NCI-H1436 treated with DMSO at 0.1 percent for 48 hours (cell line): ENCODE results near the gene CROT.
"Not testable (repeated sequence)": the region's sequence is repeated elsewhere in the genome, so short reads cannot be mapped to it uniquely, and the experiment has no call there.

Source experiments
- DNase-seq: peaks from one replicate; lab custom pipeline; 2025; lab: John Stamatoyannopoulos, UW

The CROT gene

GRCh38 chr7:87345166-87345927 lies at the start of gene CROT:
Gene CROT (plus strand): TSS chr7:87345664. CDS start chr7:87349069, 3,405 bp downstream.
- peak; percentile 74 for DNase-seq

GRCh38 chr7:87300756-87301155 lies 44.7 kb upstream of the CROT start:
- DNase-seq: no peak

GRCh38 chr7:87310790-87311419 lies 34.6 kb upstream of the CROT start:
- DNase-seq: no peak

GRCh38 chr7:87312215-87312865 lies 33.1 kb upstream of the CROT start:
- DNase-seq: no peak

- no peak for DNase-seq
Observed at GRCh38 chr7:87316097-87316700, 29.3 kb upstream of the CROT start.

- DNase-seq: no peak
Observed at GRCh38 chr7:87316846-87317552, 28.5 kb upstream of the CROT start.

- DNase-seq: no peak
Observed at GRCh38 chr7:87317691-87318245, 27.7 kb upstream of the CROT start.

- DNase-seq: no peak
Observed at GRCh38 chr7:87318741-87319140, 26.7 kb upstream of the CROT start.

- DNase-seq: not testable (repeated sequence)
Observed at GRCh38 chr7:87319154-87319581, 26.3 kb upstream of the CROT start.

- DNase-seq: no peak
Observed at GRCh38 chr7:87322912-87323311, 22.6 kb upstream of the CROT start.

GRCh38 chr7:87325576-87326370 lies 19.7 kb upstream of the CROT start:
- no peak for DNase-seq

- no peak for DNase-seq
Observed at GRCh38 chr7:87328281-87328680, 17.2 kb upstream of the CROT start.

- DNase-seq: no peak
Observed at GRCh38 chr7:87330316-87330715, 15.1 kb upstream of the CROT start.

GRCh38 chr7:87330942-87331341 lies 14.5 kb upstream of the CROT start:
- DNase-seq: no peak

- no peak for DNase-seq
Observed at GRCh38 chr7:87331687-87332252, 13.7 kb upstream of the CROT start.

GRCh38 chr7:87332321-87332720 lies 13.1 kb upstream of the CROT start:
- no peak for DNase-seq

- no peak for DNase-seq
Observed at GRCh38 chr7:87336136-87336535, 9.3 kb upstream of the CROT start.

GRCh38 chr7:87337331-87337730 lies 8.1 kb upstream of the CROT start:
- DNase-seq: no peak

- no peak for DNase-seq
Observed at GRCh38 chr7:87339373-87339897, 6.0 kb upstream of the CROT start.

- DNase-seq: no peak
Observed at GRCh38 chr7:87341441-87341840, 4.0 kb upstream of the CROT start.
